HCT116 (cell line): Measurements from ENCODE around the gene DHRSX. TPM values are rescaled to one million over a fixed set of nuclear protein-coding genes. Genes with fewer than 3 reads are reported as not detected.

ENCODE experiments used
- ATAC-seq: fragments of 200-7000 bp; cut with Tn5 transposase; 2 replicates; pipeline ENCODE4 v1.9.1; 2020; ENCODE audit warnings: mild to moderate bottlenecking, moderate library complexity
- BruUV-seq: library from RNA; stranded (reverse); fragments of 400-500 nt; replicated peaks from 2 replicates; lab custom pipeline; 2021; lab: Mats Ljungman, UMichigan
- CTCF ChIA-PET: fragments of 300-600 bp; sonication (Branson Sonifier 250); formaldehyde crosslinking; loops from one replicate; lab custom pipeline; 2021; ENCODE audit warnings: antibody characterized with exemption; lab: Charles Lee
- POLR2A ChIA-PET: fragments of 300-600, 350-600 bp; sonication (Branson Sonifier 250); formaldehyde crosslinking; loops from one replicate; lab custom pipeline; 2021; ENCODE audit warnings: antibody characterized with exemption; lab: Charles Lee
- RAD21 ChIA-PET, 2 experiments: fragments of 300-600 bp; sonication (Branson Sonifier 250); formaldehyde crosslinking; loops; one replicate each; lab custom pipeline; 2023; ENCODE audit warnings: low total read pairs in 2 of 2; ENCODE audit not compliant: uncharacterized antibody in 2 of 2, unreplicated experiment in 2 of 2, low non-redundant PET in 1 of 2; lab: Charles Lee
- DNase-seq: peaks from one replicate; pipeline ENCODE4 v3.0.0-alpha.2; 2010; ENCODE audit warnings: low read depth, low spot score
- H2AFZ ChIP-seq: fragments of 200-600 bp; shearing (Covaris generic), sonication (generic); 2 replicates; pipeline ENCODE4 v1.6.1; 2017; ENCODE audit warnings: low read depth, mixed run types, mixed read lengths, antibody characterized with exemption, low read length; ENCODE audit not compliant: poor library complexity, severe bottlenecking
- H3K27ac ChIP-seq: 2 replicates; pipeline ENCODE4 v1.5.1; 2012; ENCODE audit warnings: low read depth, low read length
- H3K27me3 ChIP-seq: fragments of 200-600 bp; sonication (generic); 2 replicates; pipeline ENCODE4 v1.6.1; 2016; ENCODE audit warnings: mixed run types, low read length, mixed read lengths; ENCODE audit not compliant: insufficient read depth
- H3K36me3 ChIP-seq, 2 experiments: fragments of 200-500 bp in 1 of 2; fragments of 200-600 bp in 1 of 2; sonication (Bioruptor generic) in 1 of 2; sonication (generic) in 1 of 2; 2 replicates each; pipeline versions ENCODE4 v1.5.1 to v1.6.1; 2014 to 2016; ENCODE audit warnings: low read length in 2 of 2, inconsistent platforms in 1 of 2, mixed read lengths in 1 of 2, mixed run types in 1 of 2; ENCODE audit not compliant: insufficient read depth in 2 of 2, control insufficient read depth in 1 of 2
- H3K4me1 ChIP-seq, 2 experiments: fragments of 200-600 bp in 1 of 2; sonication (generic) in 1 of 2; 2 replicates each; pipeline versions ENCODE4 v1.5.1 to v1.6.1; 2012 to 2017; ENCODE audit warnings: low read length in 2 of 2, inconsistent platforms in 1 of 2, mild to moderate bottlenecking in 1 of 2, mixed read lengths in 1 of 2, mixed run types in 1 of 2, moderate library complexity in 1 of 2; ENCODE audit not compliant: insufficient read depth in 2 of 2, control insufficient read depth in 1 of 2
- H3K4me2 ChIP-seq: fragments of 200-600 bp; sonication (generic); 2 replicates; pipeline ENCODE4 v1.6.1; 2017; ENCODE audit warnings: mixed run types, low read length, mixed read lengths
- H3K4me3 ChIP-seq, 2 experiments: fragments of 200-600 bp in 1 of 2; sonication (generic) in 1 of 2; replicated peaks in 1 of 2; 2 replicates each; pipeline ENCODE4 v1.5.1; 2011 to 2016; ENCODE audit warnings: low read length in 2 of 2, control low read depth in 1 of 2, low read depth in 1 of 2, mild to moderate bottlenecking in 1 of 2, mixed read lengths in 1 of 2, mixed run types in 1 of 2
- H3K79me2 ChIP-seq: fragments of 200-600 bp; sonication (generic); 2 replicates; pipeline ENCODE4 v1.6.1; 2017; ENCODE audit warnings: mild to moderate bottlenecking, mixed run types, low read length, moderate library complexity, mixed read lengths; ENCODE audit not compliant: insufficient read depth
- H3K9ac ChIP-seq: fragments of 200-600 bp; sonication (generic); 2 replicates; pipeline ENCODE4 v1.6.1; 2016; ENCODE audit warnings: low read length, mixed read lengths
- H3K9me2 ChIP-seq: fragments of 200-600 bp; sonication (generic), shearing (Covaris generic); 2 replicates; pipeline ENCODE4 v1.6.1; 2017; ENCODE audit warnings: mixed run types, mild to moderate bottlenecking, moderate library complexity; ENCODE audit not compliant: insufficient read depth
- H3K9me3 ChIP-seq, 2 experiments: fragments of 200-500 bp in 1 of 2; fragments of 200-600 bp in 1 of 2; sonication (Bioruptor generic) in 1 of 2; sonication (generic) in 1 of 2; 2 replicates each; pipeline ENCODE4 v1.6.1; 2014 to 2017; ENCODE audit warnings: low read length in 2 of 2, mixed read lengths in 2 of 2, inconsistent platforms in 1 of 2, low read depth in 1 of 2, mild to moderate bottlenecking in 1 of 2, mixed run types in 1 of 2, moderate library complexity in 1 of 2; ENCODE audit not compliant: control insufficient read depth in 1 of 2, insufficient read depth in 1 of 2
- H4K20me1 ChIP-seq: fragments of 200-600 bp; sonication (generic), shearing (Covaris generic); 2 replicates; pipeline ENCODE4 v1.6.1; 2017; ENCODE audit warnings: mixed run types, mild to moderate bottlenecking, moderate library complexity; ENCODE audit not compliant: insufficient read depth
- CEBPB ChIP-seq: IDR thresholded peaks from 2 replicates; pipeline ENCODE4 v1.6.1; 2012; ENCODE audit warnings: low read depth
- ELF1 ChIP-seq: IDR thresholded peaks from 2 replicates; pipeline ENCODE4 v1.6.1; 2012; ENCODE audit warnings: low read depth, borderline replicate concordance
- EZH2 ChIP-seq: fragments of 200-600 bp; sonication (generic); IDR thresholded peaks from 2 replicates; pipeline ENCODE4 v1.6.1; 2017; ENCODE audit warnings: antibody characterized with exemption, mixed run types
- EZH2phosphoT487 ChIP-seq: fragments of 200-600 bp; IDR thresholded peaks from 2 replicates; pipeline ENCODE4 v1.6.1; 2018; ENCODE audit warnings: antibody characterized with exemption, borderline replicate concordance
- FOSL1 ChIP-seq: IDR thresholded peaks from 2 replicates; pipeline ENCODE4 v1.6.1; 2012; ENCODE audit warnings: low read depth
- MAX ChIP-seq: IDR thresholded peaks from 2 replicates; pipeline ENCODE4 v1.6.1; 2012
- SIN3A ChIP-seq: IDR thresholded peaks from 2 replicates; pipeline ENCODE4 v1.6.1; 2012; ENCODE audit warnings: low read depth
- SRF ChIP-seq: IDR thresholded peaks from 2 replicates; pipeline ENCODE4 v1.6.1; 2012; ENCODE audit warnings: low read depth
- TCF7L2 ChIP-seq: IDR thresholded peaks from 2 replicates; pipeline ENCODE4 v1.7.0; 2011; ENCODE audit warnings: borderline replicate concordance, inconsistent platforms; ENCODE audit not compliant: insufficient read depth, insufficient read length; ENCODE audit errors: extremely low read depth
- ZBTB33 ChIP-seq: IDR thresholded peaks from 2 replicates; pipeline ENCODE4 v1.6.1; 2011; ENCODE audit warnings: mild to moderate bottlenecking, low read length, moderate library complexity; ENCODE audit not compliant: insufficient replicate concordance; ENCODE audit errors: extremely low read depth
- intact Hi-C: fragments of 100-400 bp; cut with micrococcal nuclease; formaldehyde crosslinking; loops from 2 replicates; pipeline ENCODE4 v1.10.0; 2022
- total RNA-seq: library from RNA; stranded (reverse); gene quantifications from one replicate; pipeline ENCODE4 v1.2.1, GENCODE V29; 2021; ENCODE audit not compliant: unreplicated experiment

DHRSX gene
- total RNA-seq, 1 experiment from 2014 or later = 11.9 TPM

- TF ChIP-seq ZBTB33 (no peak), EZH2phosphoT487 (no peak), SIN3A (no peak), SRF (no peak)
These were observed 25.6 kb downstream of the DHRSX start (continued) for GRCh38 chrX:2474963-2475726.

GRCh38 chrX:2474280-2474962 is 26.4 kb downstream of the DHRSX start:
- no peaks in the 10 kb centered on the region for H3K9me2 ChIP-seq
- ATAC-seq (peak; percentile 34), DNase-seq (peak; percentile 94)
- H3K4me3 ChIP-seq = peak overlapping the region; percentile 26 to 43
- no peaks in the 10 kb centered on the region for H3K36me3 ChIP-seq
- RAD21 ChIA-PET = no interaction called here
- no TSS peak for BruUV-seq
- H3K9me3 ChIP-seq = no peaks in the 10 kb centered on the region
- CTCF ChIA-PET = no interaction called here
- no peaks in the 10 kb centered on the region for H3K27me3 ChIP-seq
- TF ChIP-seq CEBPB (no peak), ELF1 (no peak), TCF7L2 (no peak), EZH2phosphoT487 (no peak), EZH2 (no peak), FOSL1 (no peak), ZBTB33 (no peak), MAX (no peak)
- H3K4me2 ChIP-seq = peak overlapping the region; percentile 71
- intact Hi-C loops = loop anchor here (1.0 to 5.0 kb wide), 3 partner anchors 10 to 1022 kb away; partner anchors contain the start of gene ASMTL
- peak overlapping the region; percentile 50 for H3K9ac ChIP-seq
- POLR2A ChIA-PET = no interaction called here
- peaks cover 36% of the 10 kb centered on the region for H3K79me2 ChIP-seq
- H3K4me1 ChIP-seq = peaks cover 22 to 78% of the 10 kb centered on the region in 2 experiments; a peak in 3 of 4 replicates
- H4K20me1 ChIP-seq = no peaks in the 10 kb centered on the region
- no peak overlapping the region for H2AFZ ChIP-seq
- H3K27ac ChIP-seq = peak overlapping the region; percentile 77
